ENCODE measurements around the gene PCDH10.
"Not testable (repeated sequence)": the region's sequence is repeated elsewhere in the genome, so short reads cannot be mapped to it uniquely, and the experiment has no call there.

PCDH10 gene

GRCh38 chr4:133240451-133240850 is 91.4 kb downstream of the PCDH10 start:
- not testable (repeated sequence) for DNase-seq
